GM21786 (cell line): ENCODE measurements around the gene ZNF579.
A peak's percentile ranks its signal among the peaks of the same experiment; 100 is the strongest.

ENCODE experiments used
- ATAC-seq: cut with Tn5 transposase; IDR thresholded peaks from one replicate; pipeline ENCODE4 v1.9.1; 2021; ENCODE audit not compliant: unreplicated experiment

ZNF579 gene, protein sequence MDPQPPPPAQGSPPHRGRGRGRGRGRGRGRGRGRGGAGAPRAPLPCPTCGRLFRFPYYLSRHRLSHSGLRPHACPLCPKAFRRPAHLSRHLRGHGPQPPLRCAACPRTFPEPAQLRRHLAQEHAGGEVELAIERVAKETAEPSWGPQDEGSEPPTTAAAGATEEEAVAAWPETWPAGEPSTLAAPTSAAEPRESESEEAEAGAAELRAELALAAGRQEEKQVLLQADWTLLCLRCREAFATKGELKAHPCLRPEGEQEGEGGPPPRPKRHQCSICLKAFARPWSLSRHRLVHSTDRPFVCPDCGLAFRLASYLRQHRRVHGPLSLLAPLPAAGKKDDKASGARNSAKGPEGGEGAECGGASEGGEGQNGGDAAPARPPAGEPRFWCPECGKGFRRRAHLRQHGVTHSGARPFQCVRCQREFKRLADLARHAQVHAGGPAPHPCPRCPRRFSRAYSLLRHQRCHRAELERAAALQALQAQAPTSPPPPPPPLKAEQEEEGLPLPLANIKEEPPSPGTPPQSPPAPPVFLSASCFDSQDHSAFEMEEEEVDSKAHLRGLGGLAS

DNA sequence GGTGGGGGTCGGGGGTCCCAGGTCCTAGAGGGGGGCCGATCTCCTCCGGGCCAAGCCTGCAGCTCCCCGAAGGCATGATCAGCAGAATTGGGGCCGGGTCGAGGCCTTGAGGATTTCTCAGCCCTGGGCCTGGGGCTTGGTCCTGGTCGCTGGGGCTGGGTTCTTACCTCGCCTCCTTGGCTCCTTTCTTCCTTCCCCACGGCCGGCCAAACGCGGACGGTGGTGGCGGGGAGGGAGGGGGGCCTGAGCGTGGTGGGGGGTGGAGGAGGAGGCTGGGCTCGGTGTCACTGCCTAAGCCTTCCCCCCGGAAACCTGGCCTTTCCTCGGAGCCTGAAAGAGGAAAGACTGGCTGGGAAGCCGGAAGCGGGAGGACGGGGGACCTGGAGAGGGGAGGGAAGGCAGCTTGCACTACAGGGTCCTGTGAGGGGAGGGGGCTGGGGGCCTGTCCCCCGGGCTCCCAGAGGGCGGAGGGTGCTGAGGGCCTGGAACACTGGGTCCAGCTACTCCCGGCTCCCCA is at the start of gene ZNF579:
Gene ZNF579, minus strand, starts transcription at position 221 of the 517 bp plus-strand sequence. CDS start 1,209 bp downstream, outside the sequence.
- ATAC-seq: no peak

DNA sequence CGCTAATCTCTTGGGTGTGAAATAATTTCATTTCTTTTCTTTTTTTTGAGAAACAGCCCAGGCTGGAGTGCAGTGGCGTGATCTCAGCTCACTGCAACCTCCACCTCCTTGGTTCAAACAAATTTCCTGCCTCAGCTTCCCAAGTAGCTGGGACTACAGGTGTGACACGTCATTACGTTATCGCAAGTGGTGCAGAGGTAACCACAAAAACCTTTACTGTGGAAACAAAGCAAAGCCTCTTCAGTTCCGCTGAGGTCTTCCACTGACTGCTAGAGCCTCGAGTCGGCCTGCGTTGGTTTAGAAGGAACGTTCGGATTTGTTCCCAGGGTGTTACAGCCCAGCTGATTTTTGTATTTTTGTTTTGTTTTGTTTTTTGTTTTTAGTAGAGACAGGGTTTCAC is 45.7 kb upstream of the ZNF579 start:
- no peak for ATAC-seq

DNA sequence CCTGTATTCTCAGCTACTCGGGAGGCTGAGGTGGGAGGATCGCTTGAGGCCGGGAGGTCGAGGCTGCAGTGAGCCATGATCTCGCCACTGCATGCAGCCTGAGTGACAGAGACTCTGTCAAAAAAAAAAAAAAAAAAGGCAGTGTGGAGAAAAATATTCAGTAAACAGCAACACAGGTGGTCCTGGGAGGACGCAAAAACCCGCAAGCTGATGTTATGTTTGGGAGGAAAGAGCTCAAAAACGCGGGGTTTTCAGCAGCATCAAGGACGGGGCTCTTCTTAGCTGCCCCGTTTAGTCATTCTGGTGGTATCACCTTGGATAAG is 44.3 kb upstream of the ZNF579 start:
- ATAC-seq: no peak

DNA sequence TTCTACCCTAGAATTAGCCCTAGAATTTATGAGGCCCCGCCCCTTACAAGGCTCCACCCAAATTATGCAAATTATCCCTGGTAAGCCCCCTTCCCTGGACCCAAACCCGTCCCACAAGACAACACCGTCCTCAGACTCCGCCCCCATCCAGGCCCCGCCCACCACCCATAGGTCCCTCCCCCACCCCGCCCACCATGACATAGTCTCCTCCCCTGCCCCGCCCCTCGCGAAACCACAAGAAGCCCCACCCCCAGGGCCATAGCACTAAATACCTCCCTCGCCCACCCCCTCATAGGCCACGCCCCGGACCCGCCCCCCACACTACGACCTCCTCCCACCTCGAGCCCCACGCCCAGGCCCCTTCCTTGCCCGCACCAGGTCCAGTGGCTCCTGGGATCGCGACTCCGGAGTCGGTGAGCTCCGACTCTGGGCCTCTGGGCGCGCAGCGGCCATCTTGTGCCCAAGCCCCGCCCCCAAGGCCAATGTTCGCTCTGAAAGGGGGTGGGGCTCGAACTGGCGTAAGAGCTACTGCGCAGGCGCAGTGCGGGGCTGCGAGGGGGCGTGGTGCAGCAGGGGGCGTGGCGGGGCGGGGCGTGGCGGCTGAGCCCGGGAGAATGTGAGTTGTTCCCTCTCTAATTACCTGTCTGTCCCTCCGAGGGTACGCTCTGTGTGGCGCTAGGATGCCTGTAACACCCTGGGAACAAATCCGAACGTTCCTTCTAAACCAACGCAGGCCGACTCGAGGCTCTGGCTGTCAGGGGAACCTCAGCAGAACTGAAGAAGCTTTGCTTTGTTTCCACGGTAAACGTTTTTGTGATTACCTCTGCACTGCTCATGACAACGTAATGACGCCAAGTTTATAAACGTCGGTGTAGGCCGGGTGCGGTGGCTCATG is 43.7 kb upstream of the ZNF579 start, which contains the start of gene ZNF784:
Gene ZNF784, minus strand, starts transcription at position 458 of the 895 bp plus-strand sequence. Its CDS starts 5 bp downstream, at position 453.
- ATAC-seq: peak; percentile 69

DNA sequence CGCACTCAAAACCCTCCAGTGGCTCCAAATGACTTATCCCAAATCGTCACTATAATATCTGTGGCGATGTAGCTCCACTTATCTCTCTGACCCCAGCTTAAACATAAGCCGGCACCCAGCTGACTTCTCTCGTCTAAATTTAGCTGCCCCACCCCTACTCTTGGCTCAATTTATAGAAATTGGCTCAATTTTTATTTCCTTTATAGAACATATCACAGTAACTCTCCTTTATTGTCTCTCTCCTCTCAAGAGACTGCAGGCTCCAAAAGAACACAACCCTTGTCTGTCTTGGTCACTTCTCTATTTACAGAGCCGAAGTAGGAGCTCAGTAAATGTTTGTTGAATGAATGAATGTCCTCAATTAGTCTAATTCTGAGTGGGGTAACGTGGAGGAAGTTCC is 42.9 kb upstream of the ZNF579 start:
- ATAC-seq: no peak

DNA sequence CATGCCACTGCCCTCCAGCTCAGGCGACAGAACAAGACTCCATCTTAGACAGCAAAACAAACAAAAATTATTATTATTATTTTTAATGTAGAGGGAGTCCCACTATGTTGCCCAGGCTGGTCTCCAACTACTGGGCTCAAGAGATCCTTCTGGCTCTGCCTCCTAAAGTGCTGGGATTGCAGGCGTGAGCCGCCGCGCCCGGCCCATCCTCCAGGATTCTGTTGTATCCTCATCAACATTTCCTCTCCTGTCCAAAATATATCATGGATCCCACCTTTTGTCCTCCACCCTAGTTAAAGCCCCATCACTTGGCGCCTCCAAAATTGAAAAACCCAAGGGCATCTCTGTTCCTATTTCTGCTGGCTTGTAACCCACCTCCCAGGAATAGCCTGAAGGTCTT is 42.5 kb upstream of the ZNF579 start:
- no peak for ATAC-seq

DNA sequence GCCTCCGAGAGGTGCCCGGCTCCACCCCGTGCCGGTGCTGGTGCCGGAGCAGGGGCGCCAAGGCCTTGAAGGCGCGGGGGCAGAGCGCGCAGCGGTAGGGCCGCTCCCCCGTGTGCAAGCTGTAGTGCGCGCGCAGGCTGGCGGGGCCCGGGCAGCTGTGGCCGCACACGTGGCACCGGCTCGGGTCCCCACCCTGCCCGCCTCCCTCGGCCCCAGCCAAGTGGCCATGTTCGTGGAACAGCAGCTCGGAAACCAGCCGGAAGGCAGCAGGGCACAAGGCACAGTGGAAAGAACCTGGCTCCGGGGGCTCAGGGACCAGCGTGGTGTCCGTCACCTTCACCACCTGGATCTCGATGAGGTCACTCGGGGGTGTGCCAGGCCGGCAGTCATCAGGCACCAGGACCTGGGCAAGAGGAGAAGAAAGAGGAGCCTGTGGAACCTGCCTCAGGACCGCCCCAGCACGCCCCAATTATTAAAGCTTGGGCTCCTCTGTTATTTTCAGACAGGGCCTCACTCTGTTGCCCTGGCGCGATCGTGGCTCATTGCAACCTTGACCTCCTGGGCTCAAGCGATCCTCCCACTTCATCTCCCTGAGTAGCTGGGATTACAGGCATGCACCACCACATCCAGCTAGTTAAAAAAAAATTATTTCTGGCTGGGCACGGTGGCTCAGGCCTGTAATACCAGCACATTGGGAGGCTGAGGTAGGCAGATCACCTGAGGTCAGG is 41.8 kb upstream of the ZNF579 start:
- ATAC-seq: no peak

DNA sequence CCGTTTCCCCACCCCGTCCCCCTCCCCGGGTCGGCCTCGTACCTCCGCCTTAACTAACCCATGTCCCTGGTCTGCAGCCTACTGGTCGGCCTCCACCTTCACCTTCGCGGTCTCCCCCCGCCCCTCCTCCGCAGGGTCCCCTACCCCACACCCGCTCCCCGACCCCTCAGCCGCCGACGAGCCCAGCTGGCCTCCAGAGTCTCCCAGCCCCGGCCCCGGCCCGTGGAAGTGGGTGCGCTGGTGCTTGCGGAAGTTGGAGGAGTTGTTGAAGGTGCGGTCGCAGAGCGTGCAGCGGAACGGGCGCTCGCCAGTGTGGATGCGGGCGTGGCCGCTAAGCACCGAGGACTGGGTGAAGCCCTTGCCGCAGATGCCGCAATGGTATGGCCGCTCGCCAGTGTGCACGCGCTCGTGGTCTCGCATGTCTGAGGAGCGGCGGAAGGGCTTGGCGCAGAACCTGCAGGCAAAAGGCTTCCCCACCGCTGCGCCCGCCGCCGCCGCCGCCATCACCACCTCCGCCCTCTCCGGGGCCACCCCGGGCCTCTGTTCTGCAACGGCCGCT is 41.1 kb upstream of the ZNF579 start:
- ATAC-seq: no peak

DNA sequence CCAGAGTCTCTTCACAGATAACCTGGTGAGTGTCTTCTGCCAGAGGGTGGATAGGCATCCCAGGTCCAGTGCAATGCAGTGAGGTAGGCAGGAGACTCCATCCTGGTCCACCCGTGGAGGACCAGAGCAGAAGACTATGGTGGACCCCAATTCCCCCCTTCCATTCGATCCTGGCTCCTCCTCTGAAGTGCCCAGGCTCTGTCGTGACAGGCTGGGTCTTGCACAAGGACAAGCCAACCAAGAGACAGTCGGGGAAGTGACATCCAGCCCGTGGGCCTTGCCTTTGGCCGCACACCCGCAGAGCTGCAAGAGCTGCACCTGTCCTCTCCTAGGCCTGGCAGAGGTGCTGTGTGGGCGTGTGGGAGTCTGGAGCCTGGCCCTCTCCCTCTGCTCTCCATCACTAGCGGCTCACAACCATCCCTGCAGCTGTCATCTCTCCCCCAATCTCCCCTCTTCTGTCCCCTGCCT is 40.6 kb upstream of the ZNF579 start:
- ATAC-seq: no peak

DNA sequence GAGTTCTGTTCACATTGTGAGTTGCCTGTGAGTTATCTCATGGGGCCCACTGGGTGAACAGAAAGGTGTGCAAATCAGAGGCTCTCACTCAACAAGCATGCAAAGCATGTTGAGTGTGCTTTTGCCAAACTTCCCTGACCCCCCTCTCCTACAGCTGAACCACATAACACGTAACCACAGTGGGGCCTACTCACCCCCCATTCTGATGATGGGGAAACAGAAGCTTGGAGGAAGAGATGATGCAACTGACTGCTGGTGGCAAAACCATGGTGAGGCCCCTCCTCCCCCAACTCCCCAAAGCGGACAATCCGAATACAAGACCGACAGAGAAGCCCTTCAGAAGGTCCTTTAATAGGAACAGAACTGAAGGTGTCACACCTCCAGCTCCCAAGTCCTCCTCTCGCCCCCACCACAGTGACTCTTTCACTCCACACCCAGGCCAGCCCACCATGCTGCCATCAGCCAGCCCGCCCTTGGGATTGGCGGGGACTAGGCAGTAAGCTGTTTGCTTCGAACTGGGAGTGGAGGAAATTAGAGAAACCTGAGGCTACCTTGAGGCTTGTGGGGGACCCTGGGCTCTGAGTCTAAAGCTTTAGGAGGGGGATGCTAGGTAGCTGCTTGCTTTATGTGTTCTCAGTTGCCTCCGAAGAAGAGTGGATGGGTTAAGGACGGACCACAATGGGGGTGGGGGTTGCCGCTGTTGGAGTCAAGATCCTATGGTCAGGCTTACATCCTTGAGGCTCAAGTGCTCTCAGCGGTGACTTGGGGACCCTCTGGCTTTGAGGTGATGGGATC is 40.0 kb upstream of the ZNF579 start:
- ATAC-seq: no peak

DNA sequence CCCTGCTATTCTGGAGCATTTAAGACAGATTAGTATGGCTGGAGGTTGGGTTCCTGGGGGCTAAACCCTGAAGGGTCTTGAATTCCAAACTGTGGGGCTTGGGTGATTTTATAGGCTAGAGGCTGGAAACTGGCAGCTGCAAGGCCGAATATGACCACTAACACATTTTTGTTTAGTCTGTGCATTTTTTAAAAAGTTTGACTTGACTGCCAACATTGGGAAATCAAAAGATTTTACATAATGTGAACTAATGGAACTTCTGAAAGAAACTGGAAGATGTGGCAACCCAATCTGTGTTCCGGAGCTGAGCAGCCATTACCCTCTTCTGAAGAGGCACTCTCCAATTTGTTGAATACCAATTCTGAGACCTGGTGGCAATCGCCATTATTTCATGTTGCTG is 38.6 kb upstream of the ZNF579 start:
- no peak for ATAC-seq

DNA sequence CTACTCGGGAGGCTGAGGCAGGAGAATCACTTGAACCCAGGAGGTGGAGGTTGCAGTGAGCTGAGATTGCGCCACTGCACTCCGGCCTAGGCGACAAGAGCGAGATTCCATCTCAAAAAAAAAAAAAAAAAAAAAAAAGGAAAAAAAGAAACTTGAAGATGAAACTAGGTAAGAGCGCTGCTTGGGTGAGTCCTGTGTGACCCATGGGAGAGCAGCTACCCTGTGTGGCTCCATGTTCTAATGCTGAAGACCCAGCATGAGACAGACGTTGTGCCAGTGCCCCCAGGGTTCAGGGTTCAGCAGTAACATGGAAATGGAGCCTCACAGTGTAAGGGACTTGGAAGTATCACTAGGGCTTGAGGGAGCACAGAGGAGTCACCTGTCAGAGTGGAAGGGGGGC is 37.8 kb upstream of the ZNF579 start:
- ATAC-seq: no peak

DNA sequence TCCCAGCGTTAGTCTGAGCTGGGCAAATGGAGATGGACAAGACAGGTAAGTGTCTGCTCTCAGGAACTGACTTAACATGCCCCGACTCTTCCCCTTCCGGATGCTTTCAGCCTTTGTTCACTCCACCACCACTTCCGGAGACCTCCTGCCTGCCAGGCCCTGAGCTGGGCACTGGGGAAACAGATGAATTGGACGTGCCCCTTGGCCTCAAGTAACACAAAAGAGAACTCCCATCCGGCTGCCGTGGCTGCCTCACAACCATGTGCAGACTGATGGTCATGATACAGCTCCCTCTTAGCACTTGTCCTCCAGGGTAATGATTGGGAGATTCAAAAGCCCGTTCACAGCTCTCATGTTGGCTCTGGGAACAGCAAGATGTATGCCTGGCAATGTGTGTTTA is 36.8 kb upstream of the ZNF579 start:
- ATAC-seq: no peak

DNA sequence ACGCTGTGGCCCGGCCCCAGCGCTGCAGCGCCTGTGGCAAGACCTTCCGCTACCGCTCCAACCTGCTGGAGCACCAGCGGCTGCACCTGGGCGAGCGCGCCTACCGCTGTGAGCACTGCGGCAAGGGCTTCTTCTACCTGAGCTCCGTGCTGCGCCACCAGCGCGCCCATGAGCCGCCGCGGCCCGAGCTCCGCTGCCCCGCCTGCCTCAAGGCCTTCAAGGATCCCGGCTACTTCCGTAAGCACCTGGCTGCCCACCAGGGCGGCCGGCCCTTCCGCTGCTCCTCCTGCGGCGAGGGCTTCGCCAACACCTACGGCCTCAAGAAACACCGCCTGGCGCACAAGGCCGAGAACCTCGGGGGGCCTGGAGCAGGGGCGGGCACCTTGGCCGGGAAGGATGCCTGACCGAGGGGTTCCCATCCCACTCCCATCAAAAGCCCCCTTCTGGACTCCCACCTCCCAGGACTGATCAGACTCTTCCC is 35.8 kb upstream of the ZNF579 start:
- no peak for ATAC-seq

DNA sequence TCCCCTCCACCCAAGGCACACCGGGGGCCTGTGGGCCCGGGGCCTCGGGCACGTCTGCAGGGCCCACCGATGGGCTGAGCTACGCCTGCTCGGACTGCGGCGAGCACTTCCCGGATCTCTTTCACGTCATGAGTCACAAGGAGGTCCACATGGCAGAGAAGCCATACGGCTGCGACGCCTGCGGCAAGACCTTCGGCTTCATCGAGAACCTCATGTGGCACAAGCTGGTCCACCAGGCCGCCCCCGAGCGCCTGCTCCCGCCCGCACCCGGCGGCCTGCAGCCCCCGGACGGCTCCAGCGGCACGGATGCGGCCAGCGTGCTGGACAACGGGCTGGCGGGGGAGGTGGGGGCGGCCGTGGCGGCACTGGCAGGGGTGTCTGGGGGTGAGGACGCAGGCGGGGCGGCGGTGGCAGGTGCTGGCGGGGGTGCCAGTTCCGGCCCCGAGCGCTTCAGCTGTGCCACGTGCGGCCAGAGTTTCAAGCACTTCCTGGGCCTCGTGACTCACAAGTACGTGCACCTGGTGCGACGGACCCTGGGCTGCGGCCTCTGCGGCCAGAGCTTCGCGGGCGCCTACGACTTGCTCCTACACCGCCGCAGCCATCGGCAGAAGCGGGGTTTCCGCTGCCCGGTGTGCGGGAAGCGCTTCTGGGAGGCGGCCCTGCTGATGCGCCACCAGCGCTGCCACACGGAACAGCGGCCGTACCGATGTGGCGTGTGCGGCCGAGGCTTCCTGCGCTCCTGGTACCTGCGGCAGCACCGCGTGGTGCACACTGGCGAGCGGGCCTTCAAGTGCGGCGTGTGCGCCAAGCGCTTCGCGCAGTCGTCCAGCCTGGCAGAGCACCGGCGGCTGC is 35.1 kb upstream of the ZNF579 start:
- no peak for ATAC-seq

DNA sequence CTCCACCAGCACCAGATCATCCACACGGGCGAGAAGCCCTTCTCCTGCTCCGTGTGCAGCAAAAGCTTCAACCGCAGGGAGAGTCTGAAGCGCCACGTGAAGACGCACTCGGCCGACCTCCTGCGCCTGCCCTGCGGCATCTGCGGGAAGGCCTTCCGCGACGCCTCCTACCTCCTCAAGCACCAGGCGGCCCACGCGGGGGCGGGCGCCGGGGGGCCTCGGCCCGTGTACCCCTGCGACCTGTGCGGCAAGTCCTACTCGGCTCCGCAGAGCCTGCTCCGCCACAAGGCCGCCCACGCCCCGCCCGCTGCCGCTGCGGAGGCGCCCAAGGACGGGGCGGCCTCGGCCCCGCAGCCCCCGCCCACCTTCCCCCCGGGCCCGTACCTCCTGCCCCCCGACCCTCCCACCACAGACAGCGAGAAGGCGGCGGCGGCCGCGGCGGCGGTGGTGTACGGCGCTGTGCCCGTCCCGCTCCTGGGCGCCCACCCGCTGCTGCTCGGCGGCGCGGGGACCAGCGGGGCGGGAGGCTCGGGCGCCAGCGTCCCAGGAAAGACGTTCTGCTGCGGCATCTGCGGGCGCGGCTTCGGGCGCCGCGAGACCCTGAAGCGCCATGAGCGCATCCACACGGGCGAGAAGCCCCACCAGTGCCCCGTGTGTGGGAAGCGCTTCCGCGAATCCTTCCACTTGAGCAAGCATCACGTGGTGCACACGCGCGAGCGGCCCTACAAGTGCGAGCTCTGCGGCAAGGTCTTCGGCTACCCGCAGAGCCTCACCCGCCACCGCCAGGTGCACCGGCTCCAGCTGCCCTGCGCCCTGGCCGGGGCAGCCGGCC is 34.3 kb upstream of the ZNF579 start:
- no peak for ATAC-seq

DNA sequence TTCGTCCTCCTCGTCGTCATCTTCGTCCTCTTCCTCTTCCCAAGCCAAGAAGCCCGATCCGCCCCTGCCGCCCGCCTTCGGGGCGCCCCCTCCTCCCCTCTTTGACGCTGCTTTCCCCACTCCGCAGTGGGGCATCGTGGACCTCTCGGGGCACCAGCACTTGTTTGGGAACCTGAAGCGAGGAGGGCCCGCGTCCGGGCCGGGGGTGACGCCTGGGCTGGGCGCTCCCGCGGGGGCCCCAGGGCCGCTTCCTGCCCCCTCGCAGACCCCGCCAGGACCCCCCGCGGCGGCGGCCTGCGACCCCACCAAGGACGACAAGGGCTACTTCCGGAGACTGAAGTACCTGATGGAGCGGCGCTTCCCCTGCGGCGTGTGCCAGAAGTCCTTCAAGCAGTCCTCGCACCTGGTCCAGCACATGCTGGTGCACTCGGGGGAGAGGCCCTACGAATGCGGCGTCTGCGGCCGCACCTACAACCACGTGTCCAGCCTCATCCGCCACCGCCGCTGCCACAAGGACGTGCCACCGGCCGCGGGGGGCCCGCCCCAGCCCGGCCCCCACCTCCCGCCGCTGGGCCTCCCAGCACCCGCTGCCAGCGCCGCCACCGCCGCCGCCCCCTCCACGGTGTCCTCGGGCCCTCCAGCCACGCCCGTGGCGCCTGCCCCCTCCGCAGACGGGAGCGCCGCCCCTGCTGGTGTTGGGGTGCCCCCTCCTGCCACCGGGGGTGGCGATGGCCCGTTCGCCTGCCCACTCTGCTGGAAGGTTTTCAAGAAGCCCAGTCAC is 33.5 kb upstream of the ZNF579 start:
- ATAC-seq: no peak
